Tibial artery (tissue), 4 donors: ENCODE measurements around the gene WDR62.

Source experiments
- DNase-seq, 2 donors: peaks; one replicate each; pipeline ENCODE4 v3.0.0-alpha.2; 2019
- H3K27ac ChIP-seq, 2 donors: fragments of 200-600 bp; sonication (generic) in 1 of 2; 1 replicate in 1 of 2; 2 replicates in 1 of 2; pipeline ENCODE4 v1.5.1; 2018 to 2019; ENCODE audit warnings: mild to moderate bottlenecking in 1 of 2
- H3K27me3 ChIP-seq, 2 donors: fragments of 200-600 bp; sonication (generic) in 1 of 2; one replicate each; pipeline versions ENCODE4 v1.5.1 to v1.6.0; 2016 to 2019
- H3K36me3 ChIP-seq, 3 donors: fragments of 200-600 bp; sonication (generic) in 2 of 3; one replicate each; pipeline ENCODE4 v1.5.1; 2016 to 2019; ENCODE audit warnings: mild to moderate bottlenecking in 2 of 3
- H3K4me1 ChIP-seq, 4 donors: fragments of 200-600 bp; sonication (generic) in 2 of 4; 1 replicate in 3 of 4; 2 replicates in 1 of 4; pipeline ENCODE4 v1.5.1; 2016 to 2019
- H3K4me3 ChIP-seq, 2 donors: fragments of 200-600 bp; sonication (generic) in 1 of 2; 1 replicate in 1 of 2; 2 replicates in 1 of 2; pipeline ENCODE4 v1.5.1; 2018 to 2019; ENCODE audit warnings: mild to moderate bottlenecking in 2 of 2
- H3K9me3 ChIP-seq, 3 donors: fragments of 200-600 bp; sonication (generic) in 1 of 3; one replicate each; pipeline ENCODE4 v1.5.1; 2016 to 2019
- CTCF ChIP-seq, 2 experiments: fragments of 200-600 bp in 1 of 2; fragments of 450-650 bp in 1 of 2; IDR thresholded peaks; one replicate each; pipeline ENCODE4 v1.5.1; 2017 to 2019; ENCODE audit warnings: antibody characterized with exemption in 2 of 2, mild to moderate bottlenecking in 1 of 2, moderate library complexity in 1 of 2
- intact Hi-C: fragments of 100-400 bp; cut with DNase I; formaldehyde crosslinking; loops from one replicate; pipeline ENCODE4 v1.15.0; 2023; ENCODE audit warnings: low total_unique reads

The WDR62 gene

GRCh38 chr19:36111200-36111539 lies 56.5 kb downstream of the WDR62 start:
- Histone ChIP-seq H3K4me3 (no peak overlapping the region), H3K27ac (no peak overlapping the region), H3K4me1 (peaks cover 0 to 18% (median 15%) of the 10 kb centered on the region in 4 donors), H3K9me3 (no peaks in the 10 kb centered on the region), H3K27me3 (no peaks in the 10 kb centered on the region), H3K36me3 (peaks cover 0 to 55% (median 32%) of the 10 kb centered on the region in 3 donors)
- DNase-seq, result no peak
- intact Hi-C loops, result no loop called here
- TF ChIP-seq CTCF (IDR thresholded peaks at IDR 0.05), result no peak

GRCh38 chr19:36112678-36113077 lies 58.0 kb downstream of the WDR62 start:
- H3K27me3 ChIP-seq, result no peaks in the 10 kb centered on the region
- DNase-seq, result no peak
- no peak overlapping the region for H3K27ac ChIP-seq
- no peak overlapping the region for H3K4me3 ChIP-seq
- no peaks in the 10 kb centered on the region for H3K9me3 ChIP-seq
- peaks cover 0 to 26% (median 22%) of the 10 kb centered on the region in 4 donors for H3K4me1 ChIP-seq
- peaks cover under 1 to 42% (median 32%) of the 10 kb centered on the region in 3 donors for H3K36me3 ChIP-seq
- TF ChIP-seq CTCF (IDR thresholded peaks at IDR 0.05), result no peak
- intact Hi-C loops, result no loop called here

GRCh38 chr19:36113425-36113824 lies 58.7 kb downstream of the WDR62 start:
- Histone ChIP-seq H3K27me3 (no peaks in the 10 kb centered on the region), H3K4me1 (peaks cover 0 to 26% (median 22%) of the 10 kb centered on the region in 4 donors), H3K4me3 (peak overlapping the region; percentile 60 to 83), H3K36me3 (peaks cover 7 to 43% (median 26%) of the 10 kb centered on the region in 3 donors), H3K27ac (no peak overlapping the region), H3K9me3 (no peaks in the 10 kb centered on the region)
- no peak for TF ChIP-seq CTCF (IDR thresholded peaks at IDR 0.05)
- intact Hi-C loops, result no loop called here
- DNase-seq, result no peak

- peak overlapping the region; percentile 60 to 83 for H3K4me3 ChIP-seq
- H3K27me3 ChIP-seq, result no peaks in the 10 kb centered on the region
- intact Hi-C loops, result no loop called here
- no peaks in the 10 kb centered on the region for H3K9me3 ChIP-seq
- H3K4me1 ChIP-seq, result peaks cover 0 to 26% (median 22%) of the 10 kb centered on the region in 4 donors
- H3K27ac ChIP-seq, result peak overlapping the region; percentile 82 to 86
- no peak for TF ChIP-seq CTCF (IDR thresholded peaks at IDR 0.05)
- H3K36me3 ChIP-seq, result peaks cover 7 to 49% (median 29%) of the 10 kb centered on the region in 3 donors
- peak; percentile 32 to 81 for DNase-seq
Measured at GRCh38 chr19:36113894-36114720, 59.4 kb downstream of the WDR62 start.

- H3K27me3 ChIP-seq, result no peaks in the 10 kb centered on the region
- H3K4me1 ChIP-seq, result peaks cover 0 to 26% (median 23%) of the 10 kb centered on the region in 4 donors
- H3K9me3 ChIP-seq, result no peaks in the 10 kb centered on the region
- intact Hi-C loops, result loop anchor here (5.0 kb wide), 2 partner anchors 58 to 118 kb away; partner anchors contain the start of gene SDHAF1
- H3K4me3 ChIP-seq, result peak within 1 kb of the TSS; percentile 60 to 83
- TF ChIP-seq CTCF (IDR thresholded peaks at IDR 0.05), result peak in 1 of 2 experiments; percentile 15
- H3K36me3 ChIP-seq, result peaks cover 7 to 56% (median 36%) of the 10 kb centered on the region in 3 donors
- peak within 1 kb of the TSS; percentile 84 to 86 for H3K27ac ChIP-seq
- peak; percentile 100 for DNase-seq
Measured at GRCh38 chr19:36114721-36115452, 60.2 kb downstream of the WDR62 start, which contains the start of gene POLR2I. POLR2I (minus strand) TSS chr19:36114875; CDS start chr19:36114856, 19 bp downstream.
